OCI-LY7 (cell line): ENCODE measurements around the gene MCM9. TPM values are rescaled to one million over a fixed set of nuclear protein-coding genes. Genes with fewer than 3 reads are reported as not detected.
A peak's percentile ranks its signal among the peaks of the same experiment; 100 is the strongest.

Experiments
- BruUV-seq: library from RNA; stranded (reverse); fragments of 400-500 nt; replicated peaks from 2 replicates; lab custom pipeline; 2021; lab: Mats Ljungman, UMichigan
- CTCF ChIA-PET: fragments of 300-600 bp; sonication (Branson Sonifier 250); formaldehyde crosslinking; loops from one replicate; lab custom pipeline; 2022; ENCODE audit warnings: antibody characterized with exemption; ENCODE audit not compliant: unreplicated experiment; lab: Charles Lee
- POLR2A ChIA-PET: fragments of 300-600 bp; sonication (Branson Sonifier 250); formaldehyde crosslinking; loops from one replicate; lab custom pipeline; 2022; ENCODE audit warnings: antibody characterized with exemption; lab: Charles Lee
- DNase-seq: peaks from one replicate; pipeline ENCODE4 v3.0.0-alpha.2; 2015; ENCODE audit warnings: low spot score
- H2AFZ ChIP-seq: fragments of 200-600 bp; sonication (generic), shearing (Covaris generic); 2 replicates; pipeline ENCODE4 v1.6.1; 2014; ENCODE audit warnings: mild to moderate bottlenecking, antibody characterized with exemption, low read length, moderate library complexity
- H3K27ac ChIP-seq: fragments of 200-600 bp; sonication (generic); 2 replicates; pipeline ENCODE4 v1.5.1; 2014; ENCODE audit warnings: mixed run types, low read depth, mild to moderate bottlenecking, moderate library complexity, low read length, inconsistent platforms; ENCODE audit not compliant: poor library complexity, severe bottlenecking
- H3K36me3 ChIP-seq: fragments of 200-600 bp; sonication (generic); 2 replicates; pipeline ENCODE4 v1.6.1; 2014; ENCODE audit warnings: mild to moderate bottlenecking, antibody characterized with exemption, low read length, moderate library complexity, mixed read lengths; ENCODE audit not compliant: insufficient read depth
- H3K4me1 ChIP-seq: fragments of 200-600 bp; sonication (generic); 2 replicates; pipeline ENCODE4 v1.5.1; 2014; ENCODE audit warnings: mild to moderate bottlenecking, low read length; ENCODE audit not compliant: insufficient read depth, poor library complexity, severe bottlenecking
- H3K4me2 ChIP-seq: fragments of 200-600 bp; sonication (generic); 2 replicates; pipeline ENCODE4 v1.6.1; 2014; ENCODE audit warnings: mild to moderate bottlenecking, low read length
- H3K4me3 ChIP-seq: fragments of 200-600 bp; sonication (generic); 2 replicates; pipeline ENCODE4 v1.5.1; 2014; ENCODE audit warnings: mild to moderate bottlenecking, low read depth, low read length; ENCODE audit not compliant: poor library complexity, severe bottlenecking
- H3K79me2 ChIP-seq: fragments of 200-600 bp; sonication (generic); 2 replicates; pipeline ENCODE4 v1.6.1; 2016; ENCODE audit warnings: low read depth, mild to moderate bottlenecking, low read length, moderate library complexity, mixed read lengths; ENCODE audit not compliant: insufficient read depth
- H3K9me2 ChIP-seq: fragments of 200-600 bp; sonication (generic); 2 replicates; pipeline ENCODE4 v1.6.1; 2016; ENCODE audit warnings: mild to moderate bottlenecking, low read length, mixed read lengths; ENCODE audit not compliant: insufficient read depth
- H3K9me3 ChIP-seq: fragments of 200-600 bp; sonication (generic); 2 replicates; pipeline ENCODE4 v1.6.1; 2014; ENCODE audit warnings: mild to moderate bottlenecking, mixed run types, low read length, mixed read lengths
- H4K20me1 ChIP-seq: fragments of 200-600 bp; sonication (generic); 2 replicates; pipeline ENCODE4 v1.6.1; 2014; ENCODE audit warnings: mild to moderate bottlenecking, antibody characterized with exemption, low read length, moderate library complexity, mixed read lengths; ENCODE audit not compliant: insufficient read depth
- CTCF ChIP-seq: fragments of 200-600 bp; sonication (generic); conservative IDR thresholded peaks from 2 replicates; pipeline ENCODE4 v1.5.1; 2014; ENCODE audit warnings: mild to moderate bottlenecking, antibody characterized with exemption, low read length, moderate library complexity, mixed read lengths
- EZH2phosphoT487 ChIP-seq: fragments of 200-600 bp; sonication (generic); IDR thresholded peaks from 2 replicates; pipeline ENCODE4 v1.6.1; 2018; ENCODE audit warnings: low read depth, borderline replicate concordance, mild to moderate bottlenecking, mixed run types, antibody characterized with exemption, low read length, moderate library complexity, mixed read lengths
- intact Hi-C: fragments of 100-400 bp; cut with micrococcal nuclease; formaldehyde crosslinking; loops from one replicate; pipeline ENCODE4 v1.10.0; 2022; ENCODE audit not compliant: unreplicated experiment
- total RNA-seq, 2 experiments: library from RNA; depleted of rRNA in 1 of 2; stranded (reverse); fragments of >200 nt in 1 of 2; shearing (Covaris generic) in 1 of 2; gene quantifications; 2 replicates each; pipeline ENCODE4 v1.2.3, GENCODE V29; 2014 to 2022

The MCM9 gene
- total RNA-seq, 2 experiments from 2014 or later, result 17.4 to 18.8 TPM

GRCh38 chr6:118965371-118965770, 30.4 kb upstream of the MCM9 start:
- Histone ChIP-seq H2AFZ (no peak overlapping the region), H3K4me3 (no peak overlapping the region), H3K4me2 (no peak overlapping the region), H4K20me1 (no peaks in the 10 kb centered on the region), H3K9me2 (no peaks in the 10 kb centered on the region), H3K4me1 (no peaks in the 10 kb centered on the region), H3K27ac (no peak overlapping the region), H3K9me3 (no peaks in the 10 kb centered on the region), H3K79me2 (no peaks in the 10 kb centered on the region), H3K36me3 (no peaks in the 10 kb centered on the region)
- BruUV-seq, result no TSS peak
- ChIA-PET CTCF (no interaction called here), POLR2A (interaction anchor here (1.1 kb wide), 1 partner anchor 9 kb away, joined by 3 read pairs; no protein-coding TSS in a partner anchor)
- DNase-seq, result no peak
- no peak for TF ChIP-seq EZH2phosphoT487
- no peak for TF ChIP-seq CTCF
- intact Hi-C loops, result no loop called here

GRCh38 chr6:118963003-118963402, 28.0 kb upstream of the MCM9 start:
- H3K9me2 ChIP-seq, result no peaks in the 10 kb centered on the region
- H4K20me1 ChIP-seq, result no peaks in the 10 kb centered on the region
- no peaks in the 10 kb centered on the region for H3K79me2 ChIP-seq
- CTCF ChIA-PET, result no interaction called here
- H3K27ac ChIP-seq, result no peak overlapping the region
- H3K9me3 ChIP-seq, result no peaks in the 10 kb centered on the region
- DNase-seq, result no peak
- no TSS peak for BruUV-seq
- TF ChIP-seq EZH2phosphoT487, result no peak
- peak; percentile 65 for TF ChIP-seq CTCF
- no peaks in the 10 kb centered on the region for H3K36me3 ChIP-seq
- no peak overlapping the region for H3K4me2 ChIP-seq
- H3K4me3 ChIP-seq, result no peak overlapping the region
- no peak overlapping the region for H2AFZ ChIP-seq
- intact Hi-C loops, result no loop called here
- POLR2A ChIA-PET, result interaction anchor here (0.7 to 1.0 kb wide), 3 partner anchors 9 to 162 kb away, joined by 3 to 4 read pairs (median 4); no protein-coding TSS in a partner anchor
- H3K4me1 ChIP-seq, result no peaks in the 10 kb centered on the region

GRCh38 chr6:118959903-118960302, 24.9 kb upstream of the MCM9 start:
- Histone ChIP-seq H3K9me3 (no peaks in the 10 kb centered on the region), H3K27ac (no peak overlapping the region), H3K9me2 (no peaks in the 10 kb centered on the region), H2AFZ (no peak overlapping the region), H3K4me1 (no peaks in the 10 kb centered on the region), H3K4me2 (no peak overlapping the region), H4K20me1 (no peaks in the 10 kb centered on the region), H3K79me2 (no peaks in the 10 kb centered on the region), H3K36me3 (no peaks in the 10 kb centered on the region), H3K4me3 (no peak overlapping the region)
- intact Hi-C loops, result no loop called here
- BruUV-seq, result no TSS peak
- CTCF ChIA-PET, result no interaction called here
- POLR2A ChIA-PET, result interaction anchor here (0.7 to 0.9 kb wide), 2 partner anchors 9 to 67 kb away, joined by 3 read pairs; no protein-coding TSS in a partner anchor
- no peak for TF ChIP-seq EZH2phosphoT487
- TF ChIP-seq CTCF, result no peak
- DNase-seq, result no peak
